Retinal pigment epithelial cell (primary cell): ENCODE results near the gene ZNF280D.

Experiments used
- DNase-seq: peaks from one replicate; pipeline ENCODE4 v3.0.0-alpha.2; 2010; ENCODE audit warnings: low read depth
- H3K4me3 ChIP-seq: 2 replicates; pipeline ENCODE4 v1.5.1; 2011; ENCODE audit warnings: mild to moderate bottlenecking, low read length, control low read depth, moderate library complexity
- TF ChIP-seq, protein P1 (sequence below): conservative IDR thresholded peaks from 2 replicates; pipeline ENCODE4 v1.5.1; 2011; ENCODE audit warnings: low read depth, low read length, control low read depth, inconsistent platforms

ZNF280D gene

DNA sequence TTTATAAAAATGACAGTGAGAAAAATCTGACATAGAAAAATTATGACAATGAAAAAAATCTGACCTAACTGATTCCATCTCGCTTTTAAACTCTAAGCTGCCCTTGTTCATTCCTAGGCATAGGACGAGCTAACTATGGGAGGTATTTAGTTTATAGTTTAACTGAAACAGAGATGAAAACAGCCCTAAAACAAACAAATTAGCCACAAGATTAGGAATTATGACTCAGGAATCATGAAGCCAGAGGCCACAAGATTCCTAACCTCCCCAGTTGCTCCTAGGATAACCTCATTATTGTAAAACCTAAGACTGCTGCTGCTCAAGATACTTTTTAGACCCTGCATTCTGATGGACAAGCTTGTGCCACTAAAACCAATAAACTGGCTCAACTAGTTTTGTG is 145.6 kb downstream of the ZNF280D start:
- TF ChIP-seq, protein P1, sequence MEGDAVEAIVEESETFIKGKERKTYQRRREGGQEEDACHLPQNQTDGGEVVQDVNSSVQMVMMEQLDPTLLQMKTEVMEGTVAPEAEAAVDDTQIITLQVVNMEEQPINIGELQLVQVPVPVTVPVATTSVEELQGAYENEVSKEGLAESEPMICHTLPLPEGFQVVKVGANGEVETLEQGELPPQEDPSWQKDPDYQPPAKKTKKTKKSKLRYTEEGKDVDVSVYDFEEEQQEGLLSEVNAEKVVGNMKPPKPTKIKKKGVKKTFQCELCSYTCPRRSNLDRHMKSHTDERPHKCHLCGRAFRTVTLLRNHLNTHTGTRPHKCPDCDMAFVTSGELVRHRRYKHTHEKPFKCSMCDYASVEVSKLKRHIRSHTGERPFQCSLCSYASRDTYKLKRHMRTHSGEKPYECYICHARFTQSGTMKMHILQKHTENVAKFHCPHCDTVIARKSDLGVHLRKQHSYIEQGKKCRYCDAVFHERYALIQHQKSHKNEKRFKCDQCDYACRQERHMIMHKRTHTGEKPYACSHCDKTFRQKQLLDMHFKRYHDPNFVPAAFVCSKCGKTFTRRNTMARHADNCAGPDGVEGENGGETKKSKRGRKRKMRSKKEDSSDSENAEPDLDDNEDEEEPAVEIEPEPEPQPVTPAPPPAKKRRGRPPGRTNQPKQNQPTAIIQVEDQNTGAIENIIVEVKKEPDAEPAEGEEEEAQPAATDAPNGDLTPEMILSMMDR: no peak
- DNase-seq: peak; percentile 36
- H3K4me3 ChIP-seq: no peak overlapping the region

DNA sequence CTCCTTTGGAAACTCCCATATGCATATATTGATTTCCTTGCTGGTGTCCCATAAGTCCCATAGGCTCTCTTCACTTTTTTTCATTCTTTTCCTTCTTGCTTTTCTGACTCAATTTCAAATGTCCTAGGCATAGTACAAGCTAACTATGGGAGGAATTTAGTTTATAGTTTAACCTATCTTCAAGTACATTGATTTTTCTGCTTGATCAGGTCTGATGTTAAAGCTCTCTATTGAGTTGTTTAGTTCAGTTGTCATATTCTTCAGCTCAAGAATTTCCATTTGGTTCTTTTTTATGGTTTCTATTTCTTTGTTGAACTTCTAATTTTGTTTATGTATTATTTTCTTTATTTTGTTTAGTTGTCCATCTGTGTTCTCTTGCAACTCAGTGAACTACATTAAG is 147.1 kb downstream of the ZNF280D start:
- no peak overlapping the region for H3K4me3 ChIP-seq
- no peak for DNase-seq
- TF ChIP-seq, protein P1: no peak

DNA sequence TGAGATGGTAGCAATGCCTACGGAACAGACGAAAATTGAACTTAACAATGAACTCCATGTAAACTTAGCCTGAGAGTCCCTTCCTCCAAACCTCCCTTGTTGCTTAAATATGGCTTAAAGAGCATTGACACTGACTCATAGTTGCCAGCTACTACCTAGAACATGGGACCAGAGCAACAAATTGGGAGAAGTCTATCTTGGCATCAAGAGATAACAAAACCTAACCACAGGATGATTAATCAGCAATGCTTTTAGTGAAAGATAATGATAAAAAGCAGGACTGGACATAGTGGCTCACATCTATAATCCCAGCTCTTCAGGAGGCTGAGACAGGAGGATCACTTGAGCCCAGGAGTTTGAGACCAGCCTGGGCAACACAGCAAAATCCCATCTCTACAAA is 150.5 kb downstream of the ZNF280D start:
- TF ChIP-seq, protein P1: no peak
- H3K4me3 ChIP-seq: no peak overlapping the region
- no peak for DNase-seq
